ENCODE measurements around the gene HDAC7.

GRCh38 chr12:47817272-47818006 is 2.3 kb downstream of the HDAC7 start:
- TF ChIP-seq CTCF (IDR thresholded peaks at IDR 0.05; ENCODE audit: poor library complexity) (peak; percentile 30), EZH2 (IDR thresholded peaks at IDR 0.05; ENCODE audit: borderline replicate concordance) (no peak)

Data from hepatocyte (in vitro differentiated cells).